ENCODE results near the gene SIGLEC12. TPM values are rescaled to one million over a fixed set of nuclear protein-coding genes. Genes with fewer than 3 reads are reported as not detected.

Gene SIGLEC12
- total and polyA plus RNA-seq, 2 donors (not counting 1 experiment from before 2014, with no cell fraction given), result not detected

- no peaks in the 10 kb centered on the region for H3K9me3 ChIP-seq (ENCODE audit: control insufficient read depth, insufficient read depth, low read depth, low read length)
- H3K36me3 ChIP-seq (ENCODE audit: control insufficient read depth, insufficient read depth, low read length), result no peaks in the 10 kb centered on the region
- no peaks in the 10 kb centered on the region for H3K79me2 ChIP-seq (ENCODE audit: control insufficient read depth, insufficient read depth, low read length)
- no peaks in the 10 kb centered on the region for H3K4me1 ChIP-seq (ENCODE audit: control insufficient read depth, extremely low read depth, insufficient read depth, low read length)
- H4K20me1 ChIP-seq (ENCODE audit: control insufficient read depth, extremely low read depth, insufficient read depth, low read length), result no peaks in the 10 kb centered on the region
- no peak overlapping the region for H3K27ac ChIP-seq (ENCODE audit: insufficient read depth, low read length)
- H2AFZ ChIP-seq (ENCODE audit: low read length), result no peak overlapping the region
- H3K27me3 ChIP-seq (ENCODE audit: control insufficient read depth, insufficient read depth, low read length), result no peaks in the 10 kb centered on the region
- no peak overlapping the region for H3K4me2 ChIP-seq (ENCODE audit: extremely low read depth, insufficient read depth, low read length)
- no peak overlapping the region for H3K9ac ChIP-seq (ENCODE audit: insufficient read depth, low read length)
- H3K4me3 ChIP-seq (replicated peaks in 1 of 4; ENCODE audit: control extremely low read depth in 1 of 4, insufficient read depth in 1 of 4, low read depth in 3 of 4, low read length in 4 of 4), result no peak overlapping the region
- DNase-seq (ENCODE audit: low read depth in 2 of 2), result no peak
- no peak for TF ChIP-seq EZH2 (IDR thresholded peaks at IDR 0.05; ENCODE audit: low read length, missing control alignments)
- TF ChIP-seq, protein P1, sequence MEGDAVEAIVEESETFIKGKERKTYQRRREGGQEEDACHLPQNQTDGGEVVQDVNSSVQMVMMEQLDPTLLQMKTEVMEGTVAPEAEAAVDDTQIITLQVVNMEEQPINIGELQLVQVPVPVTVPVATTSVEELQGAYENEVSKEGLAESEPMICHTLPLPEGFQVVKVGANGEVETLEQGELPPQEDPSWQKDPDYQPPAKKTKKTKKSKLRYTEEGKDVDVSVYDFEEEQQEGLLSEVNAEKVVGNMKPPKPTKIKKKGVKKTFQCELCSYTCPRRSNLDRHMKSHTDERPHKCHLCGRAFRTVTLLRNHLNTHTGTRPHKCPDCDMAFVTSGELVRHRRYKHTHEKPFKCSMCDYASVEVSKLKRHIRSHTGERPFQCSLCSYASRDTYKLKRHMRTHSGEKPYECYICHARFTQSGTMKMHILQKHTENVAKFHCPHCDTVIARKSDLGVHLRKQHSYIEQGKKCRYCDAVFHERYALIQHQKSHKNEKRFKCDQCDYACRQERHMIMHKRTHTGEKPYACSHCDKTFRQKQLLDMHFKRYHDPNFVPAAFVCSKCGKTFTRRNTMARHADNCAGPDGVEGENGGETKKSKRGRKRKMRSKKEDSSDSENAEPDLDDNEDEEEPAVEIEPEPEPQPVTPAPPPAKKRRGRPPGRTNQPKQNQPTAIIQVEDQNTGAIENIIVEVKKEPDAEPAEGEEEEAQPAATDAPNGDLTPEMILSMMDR (conservative IDR thresholded peaks at IDR 0.05 in 1 of 2, IDR thresholded peaks at IDR 0.05 in 1 of 2; ENCODE audit: low read depth in 1 of 2, low read length in 2 of 2), result no peak
Observed at GRCh38 chr19:51521781-51522180, 20.2 kb upstream of the SIGLEC12 start.

DNA sequence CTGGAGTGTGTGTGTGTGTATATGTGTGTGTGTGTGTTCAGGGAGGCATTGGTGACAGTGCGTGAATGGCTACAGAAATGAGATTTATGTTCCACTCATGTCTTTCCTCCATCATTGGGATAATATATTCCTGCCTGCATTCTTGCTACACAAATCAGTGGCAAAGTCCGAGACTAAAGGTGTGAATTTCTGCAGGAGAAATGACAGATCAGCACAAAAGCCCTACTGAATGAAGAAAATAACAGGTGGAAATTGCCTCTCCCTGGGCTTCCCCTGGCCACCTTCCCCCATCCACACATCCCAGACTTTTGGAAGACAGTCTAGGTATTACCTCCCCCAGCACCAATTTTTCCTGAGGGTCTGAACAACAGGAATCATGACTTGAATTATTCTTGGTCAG, 19.8 kb upstream of the SIGLEC12 start:
- Histone ChIP-seq H2AFZ (ENCODE audit: low read length) (no peak overlapping the region), H3K27ac (ENCODE audit: insufficient read depth, low read length) (no peak overlapping the region), H3K9ac (ENCODE audit: insufficient read depth, low read length) (no peak overlapping the region), H3K79me2 (ENCODE audit: control insufficient read depth, insufficient read depth, low read length) (no peaks in the 10 kb centered on the region), H3K4me3 (replicated peaks in 1 of 4; ENCODE audit: control extremely low read depth in 1 of 4, insufficient read depth in 1 of 4, low read depth in 3 of 4, low read length in 4 of 4) (no peak overlapping the region), H3K4me2 (ENCODE audit: extremely low read depth, insufficient read depth, low read length) (no peak overlapping the region), H3K4me1 (ENCODE audit: control insufficient read depth, extremely low read depth, insufficient read depth, low read length) (no peaks in the 10 kb centered on the region), H3K27me3 (ENCODE audit: control insufficient read depth, insufficient read depth, low read length) (no peaks in the 10 kb centered on the region), H3K9me3 (ENCODE audit: control insufficient read depth, insufficient read depth, low read depth, low read length) (no peaks in the 10 kb centered on the region), H3K36me3 (ENCODE audit: control insufficient read depth, insufficient read depth, low read length) (no peaks in the 10 kb centered on the region), H4K20me1 (ENCODE audit: control insufficient read depth, extremely low read depth, insufficient read depth, low read length) (no peaks in the 10 kb centered on the region)
- DNase-seq (ENCODE audit: low read depth in 2 of 2), result no peak
- TF ChIP-seq EZH2 (IDR thresholded peaks at IDR 0.05; ENCODE audit: low read length, missing control alignments), result no peak
- TF ChIP-seq, protein P1 (conservative IDR thresholded peaks at IDR 0.05 in 1 of 2, IDR thresholded peaks at IDR 0.05 in 1 of 2; ENCODE audit: low read depth in 1 of 2, low read length in 2 of 2), result no peak

GRCh38 chr19:51520728-51521127, 19.1 kb upstream of the SIGLEC12 start:
- no peak overlapping the region for H3K9ac ChIP-seq (ENCODE audit: insufficient read depth, low read length)
- H2AFZ ChIP-seq (ENCODE audit: low read length), result no peak overlapping the region
- H3K79me2 ChIP-seq (ENCODE audit: control insufficient read depth, insufficient read depth, low read length), result no peaks in the 10 kb centered on the region
- H3K4me1 ChIP-seq (ENCODE audit: control insufficient read depth, extremely low read depth, insufficient read depth, low read length), result no peaks in the 10 kb centered on the region
- no peaks in the 10 kb centered on the region for H3K9me3 ChIP-seq (ENCODE audit: control insufficient read depth, insufficient read depth, low read depth, low read length)
- H3K27ac ChIP-seq (ENCODE audit: insufficient read depth, low read length), result no peak overlapping the region
- no peaks in the 10 kb centered on the region for H3K27me3 ChIP-seq (ENCODE audit: control insufficient read depth, insufficient read depth, low read length)
- TF ChIP-seq, protein P1 (conservative IDR thresholded peaks at IDR 0.05 in 1 of 2, IDR thresholded peaks at IDR 0.05 in 1 of 2; ENCODE audit: low read depth in 1 of 2, low read length in 2 of 2), result no peak
- TF ChIP-seq EZH2 (IDR thresholded peaks at IDR 0.05; ENCODE audit: low read length, missing control alignments), result no peak
- DNase-seq (ENCODE audit: low read depth in 2 of 2), result no peak
- no peaks in the 10 kb centered on the region for H4K20me1 ChIP-seq (ENCODE audit: control insufficient read depth, extremely low read depth, insufficient read depth, low read length)
- H3K4me3 ChIP-seq (replicated peaks in 1 of 4; ENCODE audit: control extremely low read depth in 1 of 4, insufficient read depth in 1 of 4, low read depth in 3 of 4, low read length in 4 of 4), result no peak overlapping the region
- H3K36me3 ChIP-seq (ENCODE audit: control insufficient read depth, insufficient read depth, low read length), result no peaks in the 10 kb centered on the region
- no peak overlapping the region for H3K4me2 ChIP-seq (ENCODE audit: extremely low read depth, insufficient read depth, low read length)

Measured in fibroblast of lung (primary cell).